ENCODE data around the gene XYLT1.

The XYLT1 gene

DNA sequence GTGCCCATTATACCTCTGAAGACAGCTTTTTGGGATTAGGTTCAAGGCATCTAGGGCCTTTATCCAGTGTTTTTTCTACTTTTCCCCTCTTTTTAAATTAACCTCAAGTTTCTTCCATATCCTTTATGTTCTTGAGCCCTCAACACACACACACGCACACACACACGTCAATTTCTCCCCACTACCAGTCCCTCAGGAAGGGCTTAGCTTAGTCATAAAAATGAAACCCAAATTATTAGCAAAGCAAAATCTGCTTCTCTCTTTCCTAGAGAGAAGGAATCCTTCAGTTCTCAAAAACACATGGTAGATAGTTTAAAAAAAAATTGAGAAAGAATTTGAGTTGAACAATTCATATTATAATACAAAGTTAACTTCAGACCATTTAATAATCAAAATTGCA lies 401.1 kb downstream of the XYLT1 start:
- TF ChIP-seq, protein P1, sequence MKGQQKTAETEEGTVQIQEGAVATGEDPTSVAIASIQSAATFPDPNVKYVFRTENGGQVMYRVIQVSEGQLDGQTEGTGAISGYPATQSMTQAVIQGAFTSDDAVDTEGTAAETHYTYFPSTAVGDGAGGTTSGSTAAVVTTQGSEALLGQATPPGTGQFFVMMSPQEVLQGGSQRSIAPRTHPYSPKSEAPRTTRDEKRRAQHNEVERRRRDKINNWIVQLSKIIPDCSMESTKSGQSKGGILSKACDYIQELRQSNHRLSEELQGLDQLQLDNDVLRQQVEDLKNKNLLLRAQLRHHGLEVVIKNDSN (IDR thresholded peaks at IDR 0.05), result no peak
- no peak for TF ChIP-seq RAD21 (IDR thresholded peaks at IDR 0.05; ENCODE audit: low read depth)
- TF ChIP-seq CREB1 (IDR thresholded peaks at IDR 0.05; ENCODE audit: low read depth), result no peak
- TF ChIP-seq, protein P2, sequence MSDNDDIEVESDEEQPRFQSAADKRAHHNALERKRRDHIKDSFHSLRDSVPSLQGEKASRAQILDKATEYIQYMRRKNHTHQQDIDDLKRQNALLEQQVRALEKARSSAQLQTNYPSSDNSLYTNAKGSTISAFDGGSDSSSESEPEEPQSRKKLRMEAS (IDR thresholded peaks at IDR 0.05), result no peak
- TF ChIP-seq TAF1 (IDR thresholded peaks at IDR 0.05; ENCODE audit: low read depth), result no peak
- no peak for TF ChIP-seq TCF12 (IDR thresholded peaks at IDR 0.05; ENCODE audit: low read depth)
- no peak for TF ChIP-seq ZBTB7A (IDR thresholded peaks at IDR 0.05; ENCODE audit: low read depth)
- no peak for TF ChIP-seq FOXM1 (IDR thresholded peaks at IDR 0.05; ENCODE audit: borderline replicate concordance, low read depth)
- TF ChIP-seq YY1 (IDR thresholded peaks at IDR 0.05; ENCODE audit: low read depth), result no peak
- TF ChIP-seq, protein P3, sequence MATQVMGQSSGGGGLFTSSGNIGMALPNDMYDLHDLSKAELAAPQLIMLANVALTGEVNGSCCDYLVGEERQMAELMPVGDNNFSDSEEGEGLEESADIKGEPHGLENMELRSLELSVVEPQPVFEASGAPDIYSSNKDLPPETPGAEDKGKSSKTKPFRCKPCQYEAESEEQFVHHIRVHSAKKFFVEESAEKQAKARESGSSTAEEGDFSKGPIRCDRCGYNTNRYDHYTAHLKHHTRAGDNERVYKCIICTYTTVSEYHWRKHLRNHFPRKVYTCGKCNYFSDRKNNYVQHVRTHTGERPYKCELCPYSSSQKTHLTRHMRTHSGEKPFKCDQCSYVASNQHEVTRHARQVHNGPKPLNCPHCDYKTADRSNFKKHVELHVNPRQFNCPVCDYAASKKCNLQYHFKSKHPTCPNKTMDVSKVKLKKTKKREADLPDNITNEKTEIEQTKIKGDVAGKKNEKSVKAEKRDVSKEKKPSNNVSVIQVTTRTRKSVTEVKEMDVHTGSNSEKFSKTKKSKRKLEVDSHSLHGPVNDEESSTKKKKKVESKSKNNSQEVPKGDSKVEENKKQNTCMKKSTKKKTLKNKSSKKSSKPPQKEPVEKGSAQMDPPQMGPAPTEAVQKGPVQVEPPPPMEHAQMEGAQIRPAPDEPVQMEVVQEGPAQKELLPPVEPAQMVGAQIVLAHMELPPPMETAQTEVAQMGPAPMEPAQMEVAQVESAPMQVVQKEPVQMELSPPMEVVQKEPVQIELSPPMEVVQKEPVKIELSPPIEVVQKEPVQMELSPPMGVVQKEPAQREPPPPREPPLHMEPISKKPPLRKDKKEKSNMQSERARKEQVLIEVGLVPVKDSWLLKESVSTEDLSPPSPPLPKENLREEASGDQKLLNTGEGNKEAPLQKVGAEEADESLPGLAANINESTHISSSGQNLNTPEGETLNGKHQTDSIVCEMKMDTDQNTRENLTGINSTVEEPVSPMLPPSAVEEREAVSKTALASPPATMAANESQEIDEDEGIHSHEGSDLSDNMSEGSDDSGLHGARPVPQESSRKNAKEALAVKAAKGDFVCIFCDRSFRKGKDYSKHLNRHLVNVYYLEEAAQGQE (IDR thresholded peaks at IDR 0.05; ENCODE audit: low read depth), result no peak
- TF ChIP-seq CEBPB (IDR thresholded peaks at IDR 0.05), result no peak
- TF ChIP-seq NFIC (IDR thresholded peaks at IDR 0.05), result no peak
- no peak for TF ChIP-seq EGR1 (IDR thresholded peaks at IDR 0.05)
- no peak for TF ChIP-seq TEAD4 (IDR thresholded peaks at IDR 0.05)
- no peak for TF ChIP-seq EP300 (IDR thresholded peaks at IDR 0.05; ENCODE audit: borderline replicate concordance)

DNA sequence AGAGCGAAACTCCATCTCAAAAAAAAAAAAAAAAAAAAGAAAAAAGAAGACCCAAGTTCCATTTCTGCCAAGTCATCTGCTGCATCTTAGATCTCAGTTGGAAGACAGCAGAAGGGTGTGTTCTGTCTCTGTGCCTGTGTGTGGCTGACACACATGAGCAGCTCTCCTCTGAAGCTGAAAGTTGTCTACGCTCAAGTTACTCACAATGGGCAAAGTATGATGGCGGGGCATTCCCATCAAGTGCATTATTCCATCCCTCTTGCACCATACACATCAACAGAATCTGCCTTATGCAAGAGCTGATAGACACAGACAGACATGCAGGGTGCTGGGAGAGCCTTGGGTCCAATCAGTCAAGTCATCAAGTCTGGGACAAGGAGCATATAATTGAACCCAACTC lies 402.2 kb downstream of the XYLT1 start:
- TF ChIP-seq, protein P3 (IDR thresholded peaks at IDR 0.05; ENCODE audit: low read depth), result no peak
- TF ChIP-seq YY1 (IDR thresholded peaks at IDR 0.05; ENCODE audit: low read depth) (no peak), ZBTB7A (IDR thresholded peaks at IDR 0.05; ENCODE audit: low read depth) (no peak), FOXM1 (IDR thresholded peaks at IDR 0.05; ENCODE audit: borderline replicate concordance, low read depth) (no peak), CEBPB (IDR thresholded peaks at IDR 0.05) (no peak), EGR1 (IDR thresholded peaks at IDR 0.05) (no peak)

DNA sequence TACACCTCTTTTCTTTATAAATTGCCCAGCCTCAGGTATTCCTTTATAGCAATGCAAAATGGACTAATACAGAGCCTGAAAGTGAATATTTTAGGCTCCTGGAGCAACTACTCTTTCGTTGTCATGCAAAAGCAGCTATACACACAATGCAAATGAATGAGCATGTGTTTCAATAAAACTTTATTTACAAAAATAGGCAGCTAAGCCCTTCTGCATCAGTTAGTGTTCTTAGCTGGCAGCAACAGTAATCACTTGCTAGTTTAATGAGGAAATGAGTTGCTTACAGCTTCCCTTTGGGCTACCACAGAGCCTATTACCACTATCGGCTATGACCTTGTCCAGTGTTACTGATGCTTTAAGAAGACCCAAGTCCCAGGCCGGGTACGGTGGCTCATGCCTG lies 402.9 kb downstream of the XYLT1 start:
- TF ChIP-seq, protein P2 (IDR thresholded peaks at IDR 0.05), result no peak
- TF ChIP-seq TCF12 (IDR thresholded peaks at IDR 0.05; ENCODE audit: low read depth), result no peak
- TF ChIP-seq TEAD4 (IDR thresholded peaks at IDR 0.05), result no peak
- TF ChIP-seq EP300 (IDR thresholded peaks at IDR 0.05; ENCODE audit: borderline replicate concordance), result no peak
- no peak for TF ChIP-seq YY1 (IDR thresholded peaks at IDR 0.05; ENCODE audit: low read depth)

DNA sequence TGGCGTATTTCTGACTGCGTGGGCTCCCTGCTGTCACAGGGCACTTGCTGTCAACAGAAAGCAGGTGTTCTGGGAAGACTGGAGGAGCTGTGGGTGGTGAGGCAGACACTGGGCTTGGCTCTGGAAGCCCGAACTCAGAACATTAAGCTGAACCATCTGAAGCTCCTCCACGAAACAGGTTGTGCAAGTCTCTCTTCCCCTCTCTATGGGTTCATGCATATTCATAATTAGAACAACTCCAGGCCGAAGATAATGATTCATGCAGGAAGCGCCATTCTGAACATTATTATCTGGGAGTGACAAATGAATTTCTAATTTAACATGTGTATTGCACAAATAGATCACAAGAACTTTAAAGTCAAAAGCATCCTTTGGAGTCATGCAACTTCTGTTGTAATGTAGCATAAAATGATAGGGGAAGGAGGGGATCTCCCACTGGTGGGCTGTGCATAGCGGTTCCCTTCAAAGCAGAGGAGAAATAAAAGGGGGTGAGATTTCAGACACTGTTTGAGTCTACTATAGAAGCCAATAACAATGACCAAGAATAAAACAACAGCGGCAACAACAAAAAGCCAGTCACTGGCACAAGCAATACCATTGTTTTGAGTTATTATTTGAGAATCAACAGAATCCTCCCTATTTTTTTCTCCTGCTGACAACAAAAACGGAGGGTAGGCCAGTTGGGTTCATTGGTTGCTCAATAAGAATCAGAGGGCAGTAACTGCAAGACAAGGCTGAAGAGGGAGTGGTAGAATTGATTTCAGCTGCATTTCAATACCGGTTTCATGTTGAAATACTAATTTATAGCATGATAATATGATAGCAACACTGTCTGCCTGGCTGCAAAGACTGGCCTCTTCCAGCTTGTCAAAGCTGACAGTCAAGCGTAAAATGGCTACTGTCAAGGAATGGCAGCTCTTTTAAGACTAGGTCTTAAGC lies 407.3 kb downstream of the XYLT1 start:
- no peak for TF ChIP-seq FOXM1 (IDR thresholded peaks at IDR 0.05; ENCODE audit: borderline replicate concordance, low read depth)
- TF ChIP-seq TAF1 (IDR thresholded peaks at IDR 0.05; ENCODE audit: low read depth), result no peak
- TF ChIP-seq TEAD4 (IDR thresholded peaks at IDR 0.05), result no peak
- no peak for TF ChIP-seq CEBPB (IDR thresholded peaks at IDR 0.05)
- no peak for TF ChIP-seq RAD21 (IDR thresholded peaks at IDR 0.05; ENCODE audit: low read depth)
- no peak for TF ChIP-seq ZBTB7A (IDR thresholded peaks at IDR 0.05; ENCODE audit: low read depth)
- TF ChIP-seq TCF12 (IDR thresholded peaks at IDR 0.05; ENCODE audit: low read depth), result no peak
- TF ChIP-seq, protein P2 (IDR thresholded peaks at IDR 0.05), result no peak
- TF ChIP-seq YY1 (IDR thresholded peaks at IDR 0.05; ENCODE audit: low read depth), result no peak
- TF ChIP-seq, protein P1 (IDR thresholded peaks at IDR 0.05), result no peak
- TF ChIP-seq, protein P3 (IDR thresholded peaks at IDR 0.05; ENCODE audit: low read depth), result no peak
- TF ChIP-seq EP300 (IDR thresholded peaks at IDR 0.05; ENCODE audit: borderline replicate concordance), result no peak
- TF ChIP-seq NFIC (IDR thresholded peaks at IDR 0.05), result no peak
- TF ChIP-seq EGR1 (IDR thresholded peaks at IDR 0.05), result no peak
- TF ChIP-seq CREB1 (IDR thresholded peaks at IDR 0.05; ENCODE audit: low read depth), result no peak

Data from Ishikawa (cell line).